ENCODE data around the gene SLC22A15.

DNA sequence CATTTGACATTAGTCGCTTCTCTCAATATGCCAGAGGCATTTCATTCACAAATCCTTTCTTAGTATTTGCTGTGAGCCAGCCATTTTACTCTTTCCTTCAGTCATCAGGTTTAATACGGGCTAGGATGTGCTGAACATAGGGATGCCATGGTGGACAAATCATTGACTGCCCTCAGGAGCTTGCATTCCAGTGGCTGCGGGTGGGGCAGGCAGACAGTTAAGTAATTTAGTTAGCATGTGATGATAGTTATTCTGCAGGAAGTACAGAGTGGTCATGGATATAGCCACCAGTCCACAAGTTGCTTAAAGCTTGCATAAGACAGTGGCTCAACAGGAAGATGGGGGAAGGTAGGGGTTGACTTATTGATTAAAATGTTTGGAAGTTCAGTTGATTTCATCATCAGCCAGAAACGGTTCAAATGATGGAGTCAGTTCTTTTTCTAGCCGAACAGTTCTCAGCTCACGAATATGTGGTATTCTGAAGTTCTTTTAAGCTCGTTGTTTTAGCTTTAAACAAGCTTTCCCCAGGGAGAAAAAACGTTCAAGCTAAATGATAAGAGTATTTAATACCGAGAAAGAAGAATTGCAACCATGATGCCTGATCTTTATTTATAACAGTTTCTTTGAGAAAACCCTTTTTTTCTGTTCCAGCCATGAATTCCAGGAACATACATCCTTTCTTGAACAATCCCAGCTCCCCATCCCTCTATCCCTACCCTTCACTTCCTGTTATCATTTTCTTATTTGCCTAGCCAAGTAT is 1.4 kb downstream of the SLC22A15 start:
- TF ChIP-seq, protein P1, sequence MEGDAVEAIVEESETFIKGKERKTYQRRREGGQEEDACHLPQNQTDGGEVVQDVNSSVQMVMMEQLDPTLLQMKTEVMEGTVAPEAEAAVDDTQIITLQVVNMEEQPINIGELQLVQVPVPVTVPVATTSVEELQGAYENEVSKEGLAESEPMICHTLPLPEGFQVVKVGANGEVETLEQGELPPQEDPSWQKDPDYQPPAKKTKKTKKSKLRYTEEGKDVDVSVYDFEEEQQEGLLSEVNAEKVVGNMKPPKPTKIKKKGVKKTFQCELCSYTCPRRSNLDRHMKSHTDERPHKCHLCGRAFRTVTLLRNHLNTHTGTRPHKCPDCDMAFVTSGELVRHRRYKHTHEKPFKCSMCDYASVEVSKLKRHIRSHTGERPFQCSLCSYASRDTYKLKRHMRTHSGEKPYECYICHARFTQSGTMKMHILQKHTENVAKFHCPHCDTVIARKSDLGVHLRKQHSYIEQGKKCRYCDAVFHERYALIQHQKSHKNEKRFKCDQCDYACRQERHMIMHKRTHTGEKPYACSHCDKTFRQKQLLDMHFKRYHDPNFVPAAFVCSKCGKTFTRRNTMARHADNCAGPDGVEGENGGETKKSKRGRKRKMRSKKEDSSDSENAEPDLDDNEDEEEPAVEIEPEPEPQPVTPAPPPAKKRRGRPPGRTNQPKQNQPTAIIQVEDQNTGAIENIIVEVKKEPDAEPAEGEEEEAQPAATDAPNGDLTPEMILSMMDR (IDR thresholded peaks at IDR 0.05): peak in 1 of 4 donors; percentile 2
- TF ChIP-seq POLR2A (IDR thresholded peaks at IDR 0.05): peak; percentile 70

Measured in right lobe of liver (tissue), 4 donors.